Stimulated activated CD8-positive, alpha-beta memory T cell treated with anti-CD3 and anti-CD28 coated beads, Interleukin-2, amount 100 ng/mL, for 1 hour (primary cell): ENCODE measurements around the gene F2.

ENCODE experiments used
- DNase-seq, 2 donors: peaks; one replicate each; pipeline ENCODE4 v3.0.0-alpha.2; 2020; ENCODE audit warnings: low read depth in 2 of 2

F2 gene

DNA sequence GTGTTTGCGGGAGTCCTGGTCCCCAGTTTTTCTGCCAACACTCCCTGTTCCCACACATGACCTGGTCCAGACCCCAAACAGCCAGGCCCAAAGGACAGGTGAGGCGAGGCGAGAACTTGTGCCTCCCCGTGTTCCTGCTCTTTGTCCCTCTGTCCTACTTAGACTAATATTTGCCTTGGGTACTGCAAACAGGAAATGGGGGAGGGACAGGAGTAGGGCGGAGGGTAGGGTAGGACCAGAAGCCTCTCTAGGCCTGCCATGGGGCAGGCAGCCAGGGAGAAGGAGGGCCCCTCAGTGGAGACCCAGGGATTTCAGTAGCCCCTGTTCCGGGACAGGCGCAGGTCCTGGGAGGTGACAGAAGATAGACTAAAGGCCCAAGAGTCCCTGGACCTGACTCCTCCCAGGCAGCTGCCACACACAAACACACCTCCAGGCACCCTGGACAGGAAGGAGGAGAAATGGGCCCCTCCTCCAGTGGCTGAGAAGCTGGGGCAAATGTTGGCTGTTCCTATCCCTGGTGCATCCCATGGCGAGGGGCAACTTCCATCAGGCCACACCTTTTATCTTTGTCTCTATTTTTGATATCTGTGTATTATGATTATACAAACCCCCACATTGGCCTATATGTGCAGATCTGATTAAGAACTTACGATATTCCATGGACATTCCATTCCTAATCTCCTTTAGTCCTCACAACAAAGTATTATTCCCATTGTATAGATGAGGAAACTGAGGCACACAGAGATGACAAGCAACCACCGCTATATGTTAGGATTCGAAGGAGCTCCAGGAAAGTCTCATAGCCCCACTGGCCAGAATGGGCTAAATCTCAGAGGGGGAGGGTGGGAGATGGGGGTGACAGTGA lies 626 bp upstream of the F2 start:
- DNase-seq = no peak

DNA sequence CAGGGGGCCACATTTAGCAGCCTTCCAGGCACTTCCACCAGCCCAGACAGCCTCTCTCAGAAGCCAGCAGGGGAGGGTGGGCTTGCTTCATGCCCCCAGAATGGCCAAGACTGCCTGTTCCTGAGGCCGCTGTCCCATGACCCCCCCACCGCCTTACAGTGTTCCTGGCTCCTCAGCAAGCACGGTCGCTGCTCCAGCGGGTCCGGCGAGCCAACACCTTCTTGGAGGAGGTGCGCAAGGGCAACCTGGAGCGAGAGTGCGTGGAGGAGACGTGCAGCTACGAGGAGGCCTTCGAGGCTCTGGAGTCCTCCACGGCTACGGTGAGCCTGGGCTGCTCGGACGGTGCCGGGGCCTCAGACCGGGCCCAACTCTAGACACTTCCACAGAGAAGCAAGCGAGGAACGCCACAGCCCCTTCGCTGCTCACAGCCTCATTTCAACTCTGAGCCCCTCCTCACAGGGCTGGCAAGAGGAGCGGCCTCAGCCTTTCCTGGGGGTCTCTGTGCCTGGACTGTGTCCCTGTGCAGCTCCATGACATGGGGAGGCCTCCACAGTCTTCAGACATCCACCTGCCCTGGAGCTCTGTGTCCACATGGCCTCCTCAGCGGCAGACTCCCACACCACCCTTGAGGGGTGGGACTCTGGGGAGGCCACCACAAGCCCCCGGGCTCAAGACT lies 668 bp downstream of the F2 start:
- no peak for DNase-seq

DNA sequence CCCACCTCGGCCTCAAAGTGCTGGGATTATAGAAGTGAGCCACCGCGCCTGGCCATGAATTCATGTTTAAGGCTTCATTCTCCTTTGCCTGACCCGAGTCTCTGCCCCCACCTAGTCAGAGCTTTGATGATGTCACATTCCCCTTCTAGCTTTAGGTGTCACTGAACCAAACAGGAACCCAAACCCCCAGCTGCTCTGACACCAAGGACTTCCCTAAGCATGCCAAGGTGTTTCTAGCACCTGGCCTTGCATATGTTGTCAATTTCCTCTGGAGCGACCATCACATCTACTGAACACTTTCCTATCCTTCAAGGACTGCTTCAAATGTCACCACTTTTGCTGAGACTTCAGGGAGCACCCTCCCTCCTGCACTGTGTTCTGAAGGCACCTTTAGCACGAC lies 2.3 kb downstream of the F2 start:
- DNase-seq = no peak

DNA sequence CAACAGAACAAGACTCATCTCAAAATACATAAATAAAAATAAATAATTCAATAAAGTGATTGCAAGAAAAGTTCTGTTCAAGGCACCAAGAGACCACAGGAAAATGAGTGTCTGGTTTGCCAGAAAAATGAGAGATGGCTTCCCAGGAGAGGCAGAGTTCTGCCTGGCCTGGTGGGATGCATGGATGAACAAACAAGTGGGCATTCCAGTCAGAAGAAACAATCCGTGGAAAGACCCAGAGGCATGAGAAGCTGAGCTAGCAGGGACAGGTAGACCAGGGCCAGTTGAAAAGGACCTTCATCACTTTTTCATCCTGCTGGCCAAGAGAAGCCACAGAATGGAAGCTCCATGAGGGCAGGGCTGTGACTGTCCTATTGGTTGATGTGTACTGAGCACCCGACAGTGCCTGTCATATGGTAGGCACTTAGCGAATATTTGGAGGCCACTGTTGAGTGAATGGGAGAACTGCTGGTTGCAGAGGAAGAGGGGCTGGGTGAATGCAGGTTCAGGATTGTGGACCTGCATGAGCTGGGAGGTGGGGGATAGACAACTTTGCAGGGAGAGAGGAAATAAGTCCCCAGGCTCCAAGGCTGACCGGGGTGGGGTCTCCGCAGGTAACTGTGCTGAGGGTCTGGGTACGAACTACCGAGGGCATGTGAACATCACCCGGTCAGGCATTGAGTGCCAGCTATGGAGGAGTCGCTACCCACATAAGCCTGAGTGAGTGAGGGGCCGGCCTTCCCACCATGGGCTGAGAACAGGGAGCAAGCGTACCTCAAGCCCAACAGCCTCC lies 3.7 kb downstream of the F2 start:
- DNase-seq = no peak

DNA sequence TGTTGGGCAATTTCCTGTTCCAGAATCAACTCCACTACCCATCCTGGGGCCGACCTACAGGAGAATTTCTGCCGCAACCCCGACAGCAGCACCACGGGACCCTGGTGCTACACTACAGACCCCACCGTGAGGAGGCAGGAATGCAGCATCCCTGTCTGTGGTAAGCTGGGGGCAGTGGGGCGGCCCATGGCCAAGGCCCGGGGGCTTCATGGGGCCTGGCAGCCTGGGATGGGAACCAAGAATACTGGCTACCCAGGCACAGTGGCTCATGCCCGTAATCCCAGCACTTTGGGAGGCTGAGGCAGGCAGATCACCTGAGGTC lies 4.3 kb downstream of the F2 start:
- no peak for DNase-seq

DNA sequence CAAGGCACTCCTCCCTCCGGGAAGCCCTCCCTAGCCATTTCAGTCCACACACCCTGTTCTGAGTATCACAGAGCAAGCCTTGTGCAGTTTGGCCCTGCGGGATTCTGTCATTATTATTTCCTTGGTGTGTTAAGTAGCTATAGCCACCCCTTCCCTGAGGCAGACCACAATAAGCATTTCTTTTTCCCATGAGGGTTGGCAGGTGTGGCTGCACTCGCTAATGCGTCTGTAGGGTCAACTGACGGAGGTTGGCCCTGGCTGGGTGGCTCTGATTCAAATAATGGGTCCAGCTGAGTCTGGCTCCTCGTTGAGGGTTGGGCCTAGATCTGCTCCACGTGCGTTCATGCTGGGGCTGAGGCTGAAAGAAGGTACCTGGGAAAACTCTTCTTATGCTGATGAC lies 5.1 kb downstream of the F2 start:
- no peak for DNase-seq

DNA sequence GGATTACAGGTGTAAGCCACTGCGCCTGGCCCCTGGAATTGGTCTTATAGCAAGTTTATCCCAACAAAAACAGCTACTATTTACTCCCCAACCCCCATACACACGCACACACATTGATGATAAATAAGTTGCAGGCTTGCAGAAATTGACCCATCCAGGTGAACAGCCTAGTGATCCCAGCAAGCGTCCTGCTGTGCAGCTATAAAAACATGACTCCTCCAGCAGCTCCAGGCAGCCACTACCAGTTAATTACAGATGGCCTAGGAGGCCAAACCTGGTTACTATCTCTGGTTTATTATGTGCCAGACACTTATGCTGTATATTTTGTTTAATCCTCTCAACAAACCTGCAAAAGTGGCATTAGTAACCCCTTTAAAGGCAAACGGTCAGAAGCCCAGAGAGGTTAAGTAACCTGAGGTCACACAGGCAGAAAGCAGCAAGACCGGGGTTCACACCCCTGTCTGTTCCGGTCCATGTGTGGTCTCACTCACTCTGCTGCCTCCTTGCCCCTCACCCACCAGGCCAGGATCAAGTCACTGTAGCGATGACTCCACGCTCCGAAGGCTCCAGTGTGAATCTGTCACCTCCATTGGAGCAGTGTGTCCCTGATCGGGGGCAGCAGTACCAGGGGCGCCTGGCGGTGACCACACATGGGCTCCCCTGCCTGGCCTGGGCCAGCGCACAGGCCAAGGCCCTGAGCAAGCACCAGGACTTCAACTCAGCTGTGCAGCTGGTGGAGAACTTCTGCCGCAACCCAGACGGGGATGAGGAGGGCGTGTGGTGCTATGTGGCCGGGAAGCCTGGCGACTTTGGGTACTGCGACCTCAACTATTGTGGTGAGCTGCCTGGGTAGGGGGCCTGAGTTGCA lies 6.6 kb downstream of the F2 start:
- no peak for DNase-seq

DNA sequence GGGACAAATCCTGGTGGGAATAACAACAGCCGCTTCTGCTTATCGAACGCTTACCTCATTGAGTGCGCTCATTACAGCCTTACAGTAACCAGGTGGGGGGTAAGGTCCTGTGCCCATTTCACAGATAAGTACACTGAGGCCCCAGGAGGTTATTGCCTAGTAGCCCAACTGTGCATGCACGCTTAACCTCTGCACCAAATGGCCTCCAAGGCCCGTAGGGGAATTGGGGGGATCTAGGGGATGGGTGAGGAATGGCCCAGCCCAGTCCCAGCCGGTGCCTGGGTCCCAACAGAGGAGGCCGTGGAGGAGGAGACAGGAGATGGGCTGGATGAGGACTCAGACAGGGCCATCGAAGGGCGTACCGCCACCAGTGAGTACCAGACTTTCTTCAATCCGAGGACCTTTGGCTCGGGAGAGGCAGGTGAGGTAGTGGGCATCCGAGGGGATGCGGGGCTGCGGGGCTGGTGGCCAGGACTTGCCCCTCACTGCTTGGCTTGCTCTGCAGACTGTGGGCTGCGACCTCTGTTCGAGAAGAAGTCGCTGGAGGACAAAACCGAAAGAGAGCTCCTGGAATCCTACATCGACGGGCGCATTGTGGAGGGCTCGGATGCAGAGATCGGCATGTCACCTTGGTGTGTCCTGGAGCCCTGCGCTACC lies 7.3 kb downstream of the F2 start:
- no peak for DNase-seq

DNA sequence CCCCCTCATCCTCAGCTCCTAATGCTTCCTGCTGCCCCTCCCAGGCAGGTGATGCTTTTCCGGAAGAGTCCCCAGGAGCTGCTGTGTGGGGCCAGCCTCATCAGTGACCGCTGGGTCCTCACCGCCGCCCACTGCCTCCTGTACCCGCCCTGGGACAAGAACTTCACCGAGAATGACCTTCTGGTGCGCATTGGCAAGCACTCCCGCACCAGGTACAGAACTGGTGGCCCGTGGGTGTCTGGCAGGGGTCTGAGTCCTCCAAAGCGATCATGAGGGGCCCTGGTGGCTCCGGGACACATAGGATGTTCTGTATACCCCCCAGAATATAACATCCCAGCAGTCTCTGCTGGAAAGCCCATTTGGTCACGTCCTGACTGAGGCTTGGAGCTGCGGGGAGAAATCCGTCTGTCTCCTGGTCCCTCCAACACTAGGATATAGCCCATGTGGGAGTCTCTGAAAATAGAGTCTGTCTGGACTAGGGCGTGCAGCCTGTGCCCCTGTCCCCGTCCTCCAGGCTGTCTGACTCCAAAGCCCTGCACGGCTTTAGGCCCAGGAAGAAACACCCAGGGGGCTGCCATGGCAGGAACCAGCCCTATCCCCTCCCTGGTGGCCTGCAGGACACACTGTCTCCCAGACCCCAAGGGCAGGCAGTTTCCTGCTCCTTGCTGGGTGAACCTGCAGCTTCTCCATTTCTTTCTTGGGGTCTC lies 9.1 kb downstream of the F2 start:
- DNase-seq = no peak

DNA sequence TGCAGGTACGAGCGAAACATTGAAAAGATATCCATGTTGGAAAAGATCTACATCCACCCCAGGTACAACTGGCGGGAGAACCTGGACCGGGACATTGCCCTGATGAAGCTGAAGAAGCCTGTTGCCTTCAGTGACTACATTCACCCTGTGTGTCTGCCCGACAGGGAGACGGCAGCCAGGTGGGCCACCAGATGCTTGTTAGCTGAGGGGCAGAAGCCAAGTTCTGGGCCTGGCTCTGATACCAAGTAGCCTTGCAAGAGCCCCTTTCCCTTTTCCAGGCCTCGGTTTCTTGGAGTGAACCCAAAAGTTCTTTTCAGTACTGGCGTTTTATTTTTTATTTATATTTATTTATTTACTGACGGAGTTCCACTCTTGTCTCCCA lies 9.6 kb downstream of the F2 start:
- DNase-seq = no peak

DNA sequence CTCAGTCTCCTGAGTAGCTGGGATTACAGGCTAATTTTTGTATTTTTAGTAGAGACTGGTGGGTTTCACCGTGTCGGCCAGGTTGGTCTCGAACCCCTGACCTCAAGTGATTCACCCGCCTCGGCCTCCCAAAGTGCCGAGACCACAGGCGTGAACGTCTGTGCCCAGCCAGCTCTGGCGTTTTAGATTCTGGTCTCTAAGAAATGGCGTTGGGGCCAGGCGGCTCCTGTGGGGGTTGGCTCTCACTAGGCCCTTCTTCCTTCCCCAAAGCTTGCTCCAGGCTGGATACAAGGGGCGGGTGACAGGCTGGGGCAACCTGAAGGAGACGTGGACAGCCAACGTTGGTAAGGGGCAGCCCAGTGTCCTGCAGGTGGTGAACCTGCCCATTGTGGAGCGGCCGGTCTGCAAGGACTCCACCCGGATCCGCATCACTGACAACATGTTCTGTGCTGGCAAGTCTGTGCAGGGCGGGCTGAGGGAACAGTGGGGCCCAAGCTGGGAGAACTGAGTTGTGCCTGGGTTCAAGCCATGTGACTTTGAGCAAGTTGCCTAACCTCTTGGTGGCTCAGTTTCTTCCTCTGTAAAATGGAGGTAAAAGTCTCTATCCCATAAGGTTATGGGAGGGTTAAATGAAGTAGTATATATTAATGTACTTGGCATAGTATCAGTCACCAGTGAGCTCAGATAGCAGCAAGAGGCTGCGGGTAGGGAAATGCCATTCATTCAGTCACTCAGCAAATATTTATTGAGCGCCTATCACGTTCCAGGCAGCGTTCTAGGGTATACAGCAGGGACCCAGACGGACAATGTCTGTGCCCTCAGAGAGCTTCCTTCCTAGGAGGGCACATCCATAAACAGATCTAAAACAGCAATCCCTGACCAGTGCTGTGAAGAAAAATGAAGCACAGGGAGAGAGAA lies 10.4 kb downstream of the F2 start:
- DNase-seq = no peak

DNA sequence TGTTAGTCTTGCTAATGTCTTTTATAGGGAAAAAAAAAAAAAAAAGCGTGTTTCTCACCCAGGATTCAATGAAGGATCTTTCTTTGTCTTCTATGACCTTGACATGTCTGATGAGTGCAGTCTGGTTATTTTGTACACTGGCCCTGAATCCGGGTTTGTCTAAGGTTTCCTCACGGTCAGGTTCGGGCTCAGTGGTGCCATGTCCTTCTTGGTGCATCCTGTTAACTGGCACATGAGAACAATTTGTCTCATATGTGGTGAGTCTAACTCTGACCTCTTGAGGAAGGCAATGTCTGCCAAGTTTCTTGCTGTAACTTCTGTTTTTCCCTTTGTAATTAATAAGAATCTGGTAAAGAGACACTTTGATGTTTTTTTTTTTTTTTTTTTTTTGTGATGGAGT lies 12.5 kb downstream of the F2 start:
- no peak for DNase-seq

DNA sequence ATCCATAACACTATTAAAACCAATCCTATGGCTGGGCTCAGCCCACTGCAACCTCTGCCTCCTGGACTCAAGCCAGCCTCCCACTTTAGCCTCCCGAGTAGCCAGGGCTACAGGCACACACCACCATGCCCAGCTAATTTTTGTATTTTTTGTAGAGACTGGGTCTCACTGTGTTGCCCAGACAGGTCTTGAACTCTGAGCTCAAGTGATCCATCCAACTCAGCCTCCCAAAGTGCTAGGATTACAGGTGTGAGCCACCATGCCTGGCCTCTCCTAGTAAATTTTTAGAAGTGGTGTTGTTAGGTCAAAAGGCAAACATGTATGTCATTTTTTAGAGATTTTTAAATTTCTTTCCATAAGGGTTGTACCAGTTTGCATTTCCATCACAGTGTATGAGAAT lies 14.2 kb downstream of the F2 start:
- DNase-seq = no peak

DNA sequence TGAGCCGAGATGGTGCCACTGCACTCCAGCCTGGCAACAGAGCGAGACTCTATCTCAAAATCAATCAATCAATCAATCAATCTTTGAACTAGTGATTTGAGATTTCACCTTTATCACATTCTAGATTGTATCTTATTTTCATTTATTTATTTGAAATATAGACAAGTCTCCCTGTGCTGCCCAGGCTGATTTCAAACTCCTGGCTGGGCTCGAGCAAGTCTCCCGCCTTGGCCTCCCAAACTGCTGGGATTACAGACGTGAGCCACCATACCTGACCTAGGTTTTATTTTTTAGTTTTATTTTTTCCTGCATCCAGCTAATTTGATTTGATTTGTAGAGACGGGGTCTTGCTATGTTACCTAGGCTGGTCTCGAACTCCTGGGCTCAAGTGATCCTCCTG lies 17.1 kb downstream of the F2 start:
- DNase-seq = no peak

DNA sequence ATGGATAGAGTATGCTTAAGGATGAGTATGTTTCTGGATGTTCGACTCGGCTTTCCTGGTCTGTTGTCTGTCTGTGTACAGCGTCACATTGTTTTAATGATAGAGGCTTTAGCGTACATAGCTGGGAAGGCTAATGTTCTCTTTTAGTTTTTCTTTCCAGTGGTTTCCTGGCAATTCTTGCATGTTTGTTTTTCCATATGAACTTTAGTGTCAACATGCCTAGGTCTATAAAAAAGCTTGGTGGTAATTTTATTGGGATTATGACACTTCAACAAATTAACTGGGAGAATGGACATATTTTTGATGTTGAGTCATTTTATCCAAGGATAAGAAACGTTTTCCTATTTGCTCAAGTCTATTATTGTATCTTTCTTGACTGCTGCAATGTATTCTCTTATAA lies 17.6 kb downstream of the F2 start:
- no peak for DNase-seq

DNA sequence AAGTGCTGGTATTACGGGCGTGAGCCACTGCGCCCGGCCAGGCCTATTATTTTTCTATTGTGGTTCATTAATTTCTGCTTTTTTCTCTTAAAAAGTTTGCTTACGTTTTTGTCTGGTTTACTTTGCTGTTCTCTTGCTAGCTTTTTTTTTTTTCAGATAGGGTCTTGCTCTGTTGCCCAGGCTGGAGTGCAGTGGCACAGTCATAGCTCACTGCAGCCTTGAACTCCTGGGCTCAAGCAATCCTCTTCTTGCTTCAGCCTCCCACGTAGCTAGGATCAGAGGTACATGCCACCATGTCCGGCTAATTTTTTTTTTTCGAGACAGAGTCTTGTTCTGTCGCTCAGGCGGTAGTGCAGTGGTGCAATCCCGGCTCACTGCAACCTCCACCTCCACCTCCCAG lies 18.7 kb downstream of the F2 start:
- no peak for DNase-seq

DNA sequence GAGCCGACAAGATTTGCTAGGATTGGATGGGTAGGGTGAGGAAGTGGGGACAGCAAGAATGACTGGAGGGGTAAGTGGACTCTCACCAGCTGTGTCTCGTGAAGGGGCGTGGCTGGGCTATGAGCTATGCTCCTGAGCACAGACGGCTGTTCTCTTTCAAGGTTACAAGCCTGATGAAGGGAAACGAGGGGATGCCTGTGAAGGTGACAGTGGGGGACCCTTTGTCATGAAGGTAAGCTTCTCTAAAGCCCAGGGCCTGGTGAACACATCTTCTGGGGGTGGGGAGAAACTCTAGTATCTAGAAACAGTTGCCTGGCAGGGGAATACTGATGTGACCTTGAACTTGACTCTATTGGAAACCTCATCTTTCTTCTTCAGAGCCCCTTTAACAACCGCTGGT lies 19.9 kb downstream of the F2 start:
- no peak for DNase-seq

DNA sequence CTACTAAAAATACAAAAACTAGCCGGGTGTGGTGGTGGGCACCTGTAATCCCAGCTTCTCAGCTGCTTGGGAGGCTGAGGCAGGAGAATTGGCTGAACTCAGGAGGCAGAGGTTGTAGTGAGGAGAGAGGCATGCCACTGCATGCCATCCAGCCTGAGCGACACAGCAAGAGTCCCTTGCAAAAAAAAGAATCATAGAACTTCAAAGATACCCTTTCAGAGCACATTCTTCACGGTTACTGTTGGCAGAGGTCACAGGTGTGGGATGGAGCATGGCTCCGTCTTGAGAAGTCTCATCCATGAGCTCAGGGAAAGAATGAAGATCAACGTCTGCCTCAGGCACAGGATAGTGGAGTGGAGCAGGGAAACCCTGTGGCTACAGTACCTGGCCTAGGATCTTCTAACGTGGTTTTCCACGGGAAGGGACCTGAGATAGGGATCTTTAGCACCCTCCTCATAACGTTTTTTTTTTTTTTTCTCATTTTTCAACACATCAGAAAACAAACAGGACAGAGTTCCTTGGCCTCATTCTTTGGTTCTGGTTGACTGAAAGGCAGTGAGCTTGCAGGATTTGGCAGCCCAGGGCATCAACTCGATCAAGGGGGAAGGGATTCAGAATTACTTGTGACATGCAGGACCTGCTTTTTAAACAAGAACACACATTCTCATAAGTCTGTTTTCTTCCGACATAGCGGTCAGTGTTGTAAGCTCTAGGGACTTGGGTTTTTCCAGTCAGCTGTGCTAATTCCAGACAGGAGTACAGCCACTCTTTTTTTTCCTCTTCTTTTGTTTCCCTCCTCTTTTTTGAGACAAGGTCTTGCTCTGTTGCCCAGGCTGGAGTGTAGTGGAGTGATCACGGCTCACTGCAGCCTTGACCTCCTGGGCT lies 22.8 kb downstream of the F2 start:
- DNase-seq = no peak

DNA sequence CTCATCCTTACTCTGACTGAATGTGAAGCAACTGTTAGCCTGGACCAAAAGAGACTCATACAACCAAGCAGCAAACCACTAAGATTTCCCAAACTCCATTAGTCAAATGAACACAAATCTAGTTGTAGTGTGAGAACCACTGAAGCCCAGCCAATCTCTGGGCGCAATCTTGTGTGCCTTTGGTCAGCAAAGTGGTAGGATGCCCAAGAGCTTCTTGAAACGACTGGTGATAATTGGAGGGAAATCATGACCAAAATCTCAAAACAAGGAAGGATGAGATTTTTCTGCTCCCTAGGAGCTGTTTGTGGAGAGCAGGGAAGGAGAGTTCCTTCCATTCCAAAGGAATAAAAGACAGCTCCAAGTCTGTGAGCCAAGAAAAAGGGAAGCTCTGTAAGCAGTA lies 24.0 kb downstream of the F2 start:
- DNase-seq = no peak
